Hematopoietic multipotent progenitor cell treated with erythropoietin and hydrocortisone succinate and interleukin-3 and kit ligand, for 8 days (in vitro differentiated cells): ENCODE measurements around the gene GRB10.

Source experiments
- DNase-seq: peaks from one replicate; pipeline ENCODE4 v3.0.0-alpha.2; 2015

Gene GRB10

GRCh38 chr7:50803359-50804337 lies 21.0 kb upstream of the GRB10 start:
- no peak for DNase-seq

- DNase-seq = no peak
These were observed 19.2 kb upstream of the GRB10 start for GRCh38 chr7:50801907-50802306.

- no peak for DNase-seq
These were observed 17.2 kb upstream of the GRB10 start for GRCh38 chr7:50799873-50800272.

GRCh38 chr7:50798126-50798525 lies 15.4 kb upstream of the GRB10 start:
- DNase-seq = no peak

GRCh38 chr7:50795831-50796230 lies 13.1 kb upstream of the GRB10 start:
- DNase-seq = peak; percentile 36

GRCh38 chr7:50795253-50795652 lies 12.6 kb upstream of the GRB10 start:
- DNase-seq = no peak

- peak; percentile 61 for DNase-seq
These were observed 11.4 kb upstream of the GRB10 start for GRCh38 chr7:50793947-50794570.

GRCh38 chr7:50793120-50793946 lies 10.6 kb upstream of the GRB10 start:
- peak; percentile 63 for DNase-seq

- DNase-seq = peak; percentile 84
These were observed 9.8 kb upstream of the GRB10 start for GRCh38 chr7:50792342-50793119.

GRCh38 chr7:50791938-50792341 lies 9.2 kb upstream of the GRB10 start:
- peak; percentile 33 for DNase-seq

GRCh38 chr7:50791363-50791937 lies 8.8 kb upstream of the GRB10 start:
- peak; percentile 49 for DNase-seq

GRCh38 chr7:50790381-50790780 lies 7.7 kb upstream of the GRB10 start:
- no peak for DNase-seq

GRCh38 chr7:50788382-50788781 lies 5.7 kb upstream of the GRB10 start:
- no peak for DNase-seq

GRCh38 chr7:50787825-50788224 lies 5.1 kb upstream of the GRB10 start:
- DNase-seq = no peak

GRCh38 chr7:50785346-50785745 lies 2.6 kb upstream of the GRB10 start:
- DNase-seq = no peak

- no peak for DNase-seq
These were observed 1.3 kb upstream of the GRB10 start for GRCh38 chr7:50783801-50784507.

GRCh38 chr7:50783303-50783702 lies 607 bp upstream of the GRB10 start:
- no peak for DNase-seq

GRCh38 chr7:50781381-50782293 lies 1.1 kb downstream of the GRB10 start:
- DNase-seq = no peak

- no peak for DNase-seq
These were observed 2.3 kb downstream of the GRB10 start for GRCh38 chr7:50780436-50780835.

GRCh38 chr7:50779427-50779826 lies 3.3 kb downstream of the GRB10 start:
- no peak for DNase-seq
